HepG2 (cell line): ENCODE results near the gene MPZL3. TPM values are rescaled to one million over a fixed set of nuclear protein-coding genes. Genes with fewer than 3 reads are reported as not detected.

Source experiments
- ATAC-seq: fragments of 200-7000 bp; cut with Tn5 transposase; 3 replicates; pipeline ENCODE4 v1.9.1; 2020; ENCODE audit warnings: mild to moderate bottlenecking, moderate library complexity
- BruUV-seq: library from RNA; stranded (reverse); fragments of 400-500 nt; replicated peaks from 2 replicates; lab custom pipeline; 2021; lab: Mats Ljungman, UMichigan
- CTCF ChIA-PET: fragments of 300-600 bp; formaldehyde crosslinking; extraction: SDS; loops from one replicate; lab custom pipeline; 2021; ENCODE audit warnings: low total read pairs, inconsistent platforms, low intra/inter-chr PET ratio; lab: Yijun Ruan, JAX
- POLR2A ChIA-PET: fragments of 350-600 bp; sonication (Branson Sonifier 250); formaldehyde crosslinking; loops from one replicate; lab custom pipeline; 2020; ENCODE audit warnings: antibody characterized with exemption, inconsistent platforms; lab: Yijun Ruan, JAX
- DNase-seq: peaks from one replicate; pipeline ENCODE4 v3.0.0-alpha.2; 2015; ENCODE audit warnings: low spot score
- FAIRE-seq: peaks from 3 replicates; lab custom pipeline; 2011; peaks lifted over from hg19 to GRCh38; lab: Jason Lieb, UNC
- H2AFZ ChIP-seq: one replicate; pipeline ENCODE4 v1.6.1; 2011; ENCODE audit warnings: low read length, inconsistent platforms
- H3K27ac ChIP-seq: fragments of 300-600 bp; 3 replicates; pipeline ENCODE4 v1.8.0; 2011; ENCODE audit warnings: mixed run types, mild to moderate bottlenecking, mixed read lengths, low read length, inconsistent platforms; ENCODE audit not compliant: insufficient read depth; ENCODE audit errors: extremely low read length
- H3K27me3 ChIP-seq, 2 experiments: fragments of 200-600 bp in 1 of 2; 2 replicates in 1 of 2; 3 replicates in 1 of 2; pipeline versions ENCODE4 v1.6.0 to v1.8.0; 2011; ENCODE audit warnings: low read length in 2 of 2, mild to moderate bottlenecking in 2 of 2, moderate library complexity in 2 of 2, inconsistent platforms in 1 of 2; ENCODE audit not compliant: insufficient read depth in 2 of 2, control insufficient read depth in 1 of 2
- H3K36me3 ChIP-seq, 2 experiments: fragments of 200-600 bp in 1 of 2; replicated peaks in 1 of 2; 2 replicates in 1 of 2; 3 replicates in 1 of 2; pipeline versions ENCODE4 v1.5.1 to v1.8.0; 2011; ENCODE audit warnings: low read length in 2 of 2, inconsistent platforms in 1 of 2; ENCODE audit not compliant: insufficient read depth in 2 of 2, control insufficient read depth in 1 of 2
- H3K4me1 ChIP-seq: 2 replicates; pipeline ENCODE4 v1.5.1; 2012; ENCODE audit warnings: low read length, inconsistent platforms; ENCODE audit not compliant: insufficient read depth
- H3K4me2 ChIP-seq: 2 replicates; pipeline ENCODE4 v1.6.0; 2011; ENCODE audit warnings: low read depth, low read length, inconsistent platforms
- H3K4me3 ChIP-seq, 3 experiments: fragments of 200-600 bp in 1 of 3; sonication (generic), shearing (Covaris generic) in 1 of 3; replicated peaks in 1 of 3; 2 replicates each; pipeline ENCODE4 v1.5.1; 2011 to 2016; ENCODE audit warnings: low read length in 3 of 3, inconsistent platforms in 2 of 3, low read depth in 2 of 3, mild to moderate bottlenecking in 2 of 3, control low read depth in 1 of 3, mixed read lengths in 1 of 3; ENCODE audit not compliant: insufficient read depth in 1 of 3
- H3K79me2 ChIP-seq: one replicate; pipeline ENCODE4 v1.6.1; 2011; ENCODE audit warnings: low read length, inconsistent platforms; ENCODE audit not compliant: insufficient read depth
- H3K9ac ChIP-seq: 2 replicates; pipeline ENCODE4 v1.6.0; 2011; ENCODE audit warnings: mild to moderate bottlenecking, low read depth, low read length, inconsistent platforms; ENCODE audit not compliant: insufficient read depth
- H3K9me3 ChIP-seq: 2 replicates; pipeline ENCODE4 v1.5.1; 2012; ENCODE audit warnings: mild to moderate bottlenecking, low read length
- H4K20me1 ChIP-seq: 2 replicates; pipeline ENCODE4 v1.6.0; 2011; ENCODE audit warnings: inconsistent platforms, mild to moderate bottlenecking, low read length, moderate library complexity; ENCODE audit not compliant: insufficient read depth
- AGO1 ChIP-seq: fragments of 200-400 bp; formaldehyde crosslinking; IDR thresholded peaks from 2 replicates; pipeline ENCODE4 v1.6.1; 2017; ENCODE audit warnings: mild to moderate bottlenecking, low read depth, low read length, moderate library complexity; ENCODE audit not compliant: poor library complexity, severe bottlenecking
- CBFB ChIP-seq: sonication (generic); formaldehyde crosslinking; IDR thresholded peaks from 2 replicates; pipeline ENCODE4 v1.4.0; 2020; ENCODE audit warnings: missing genetic modification reagents
- CEBPB ChIP-seq: IDR thresholded peaks from 2 replicates; pipeline ENCODE4 v1.6.1; 2011; ENCODE audit warnings: low read depth, low read length, improper control_type of control experiment, borderline replicate concordance
- CEBPG ChIP-seq: IDR thresholded peaks from 2 replicates; pipeline ENCODE4 v1.6.1; 2016
- GZF1 ChIP-seq: sonication (generic); formaldehyde crosslinking; IDR thresholded peaks from 2 replicates; pipeline ENCODE4 v1.5.1; 2020; ENCODE audit warnings: mild to moderate bottlenecking, missing genetic modification reagents
- NFYC ChIP-seq: IDR thresholded peaks from 2 replicates; pipeline ENCODE4 v1.6.1; 2016; ENCODE audit warnings: missing genetic modification reagents, missing compliant biosample characterization
- PBX2 ChIP-seq: IDR thresholded peaks from 2 replicates; pipeline ENCODE4 v1.6.1; 2016; ENCODE audit warnings: control low read depth
- SMAD3 ChIP-seq: sonication (generic); formaldehyde crosslinking; IDR thresholded peaks from 2 replicates; pipeline ENCODE4 v1.4.0; 2020; ENCODE audit warnings: missing genetic modification reagents
- ZMYM3 ChIP-seq: sonication (generic); formaldehyde crosslinking; IDR thresholded peaks from 2 replicates; pipeline ENCODE4 v1.5.1; 2020; ENCODE audit warnings: mild to moderate bottlenecking, missing genetic modification reagents
- ZNF333 ChIP-seq: sonication (generic); formaldehyde crosslinking; IDR thresholded peaks from 2 replicates; pipeline ENCODE4 v1.4.0; 2020; ENCODE audit warnings: mild to moderate bottlenecking, missing genetic modification reagents, borderline replicate concordance
- ZNF33B ChIP-seq: sonication (generic); formaldehyde crosslinking; IDR thresholded peaks from 2 replicates; pipeline ENCODE4 v1.5.1; 2020; ENCODE audit warnings: mild to moderate bottlenecking, missing genetic modification reagents
- ZNF468 ChIP-seq: sonication (generic); formaldehyde crosslinking; IDR thresholded peaks from 2 replicates; pipeline ENCODE4 v1.8.0; 2022; ENCODE audit warnings: mild to moderate bottlenecking, moderate library complexity, missing genetic modification reagents
- ZNF800 ChIP-seq: sonication (generic); formaldehyde crosslinking; IDR thresholded peaks from 2 replicates; pipeline ENCODE4 v1.4.0; 2020; ENCODE audit warnings: missing genetic modification reagents
- WGBS: methylation state at CpG from one replicate; pipeline ENCODE4 v1.1.6; 2017; ENCODE audit warnings: low lambda C conversion rate; 5-methylcytosine and 5-hydroxymethylcytosine counted together
- in situ Hi-C: cut with HindIII; loops from 2 replicates; pipeline ENCODE4 v1.10.0; 2017; ENCODE audit warnings: low pct_unique_long_range_greater_than_20kb; ENCODE audit not compliant: extremely low pct_ligation_motif_present
- intact Hi-C: fragments of 100-400 bp; cut with micrococcal nuclease; formaldehyde crosslinking; loops from one replicate; pipeline ENCODE4 v1.10.0; 2022; ENCODE audit not compliant: unreplicated experiment
- polyA plus RNA-seq, 8 experiments: library from polyadenylated mRNA; depleted of rRNA in 3 of 8; stranded (reverse) in 7 of 8; unstranded in 1 of 8; fragments of >200 nt; fragmentation: Illumina TruSeq in 4 of 8; extraction: Trizol in 4 of 8; gene quantifications; 2 replicates each; pipeline versions ENCODE4 v1.2.1 to v1.2.3, GENCODE V29; 2011 to 2016; ENCODE audit warnings: low read depth in 4 of 8, missing spikeins in 1 of 8, mixed read lengths in 1 of 8; ENCODE audit not compliant: insufficient read depth in 1 of 8
- total RNA-seq, 5 experiments: library from RNA; depleted of rRNA; stranded (reverse); fragments of >200 nt; fragmentation: Illumina TruSeq; extraction: Trizol; gene quantifications; 2 replicates each; pipeline ENCODE4 v1.2.3, GENCODE V29; 2016; ENCODE audit warnings: low read depth in 1 of 5
- TF ChIP-seq, protein P1 (sequence below): sonication (generic); formaldehyde crosslinking; IDR thresholded peaks from 2 replicates; pipeline ENCODE4 v1.5.1; 2020; ENCODE audit warnings: mild to moderate bottlenecking, missing genetic modification reagents, borderline replicate concordance
- TF ChIP-seq, protein P2 (sequence below): sonication (generic); formaldehyde crosslinking; IDR thresholded peaks from 2 replicates; pipeline ENCODE4 v1.4.0; 2020; ENCODE audit warnings: missing genetic modification reagents

MPZL3 gene
- total and polyA plus RNA-seq, 2 of the 13 experiments (the other 11 are each of a cell fraction or from before 2014, with no cell fraction given) = 5.3 to 9.3 TPM

GRCh38 chr11:118215765-118216164 is 36.4 kb downstream of the MPZL3 start:
- Histone ChIP-seq H3K36me3 (no peaks in the 10 kb centered on the region), H3K9ac (no peak overlapping the region), H4K20me1 (no peaks in the 10 kb centered on the region), H3K9me3 (no peaks in the 10 kb centered on the region), H3K27me3 (no peaks in the 10 kb centered on the region), H3K4me1 (peaks cover 75% of the 10 kb centered on the region), H2AFZ (no peak overlapping the region), H3K79me2 (no peaks in the 10 kb centered on the region), H3K27ac (no peak overlapping the region), H3K4me2 (no peak overlapping the region), H3K4me3 (no peak overlapping the region)
- no TSS peak for BruUV-seq
- WGBS = 99% methylated on average over 7 of the region's 7 CpGs
- ATAC-seq = no peak
- no peak for FAIRE-seq
- DNase-seq = no peak
- intact Hi-C loops = no loop called here
- POLR2A ChIA-PET = interaction anchor here (1.0 kb wide), 1 partner anchor 48 kb away, joined by 4 read pairs; the partner anchor contains the start of gene MPZL2
- CTCF ChIA-PET = no interaction called here
- in situ Hi-C loops = no loop called here
- TF ChIP-seq SMAD3 (CRISPR knock-in tag) (no peak), ZMYM3 (CRISPR knock-in tag) (no peak), PBX2 (CRISPR knock-in tag) (no peak), AGO1 (no peak), ZNF800 (CRISPR knock-in tag) (no peak), ZNF333 (CRISPR knock-in tag) (no peak), CBFB (CRISPR knock-in tag) (no peak), ZNF468 (no peak), CEBPG (CRISPR knock-in tag) (no peak), CEBPB (no peak), GZF1 (CRISPR knock-in tag) (no peak), NFYC (no peak), ZNF33B (CRISPR knock-in tag) (no peak)
- TF ChIP-seq, protein P1, sequence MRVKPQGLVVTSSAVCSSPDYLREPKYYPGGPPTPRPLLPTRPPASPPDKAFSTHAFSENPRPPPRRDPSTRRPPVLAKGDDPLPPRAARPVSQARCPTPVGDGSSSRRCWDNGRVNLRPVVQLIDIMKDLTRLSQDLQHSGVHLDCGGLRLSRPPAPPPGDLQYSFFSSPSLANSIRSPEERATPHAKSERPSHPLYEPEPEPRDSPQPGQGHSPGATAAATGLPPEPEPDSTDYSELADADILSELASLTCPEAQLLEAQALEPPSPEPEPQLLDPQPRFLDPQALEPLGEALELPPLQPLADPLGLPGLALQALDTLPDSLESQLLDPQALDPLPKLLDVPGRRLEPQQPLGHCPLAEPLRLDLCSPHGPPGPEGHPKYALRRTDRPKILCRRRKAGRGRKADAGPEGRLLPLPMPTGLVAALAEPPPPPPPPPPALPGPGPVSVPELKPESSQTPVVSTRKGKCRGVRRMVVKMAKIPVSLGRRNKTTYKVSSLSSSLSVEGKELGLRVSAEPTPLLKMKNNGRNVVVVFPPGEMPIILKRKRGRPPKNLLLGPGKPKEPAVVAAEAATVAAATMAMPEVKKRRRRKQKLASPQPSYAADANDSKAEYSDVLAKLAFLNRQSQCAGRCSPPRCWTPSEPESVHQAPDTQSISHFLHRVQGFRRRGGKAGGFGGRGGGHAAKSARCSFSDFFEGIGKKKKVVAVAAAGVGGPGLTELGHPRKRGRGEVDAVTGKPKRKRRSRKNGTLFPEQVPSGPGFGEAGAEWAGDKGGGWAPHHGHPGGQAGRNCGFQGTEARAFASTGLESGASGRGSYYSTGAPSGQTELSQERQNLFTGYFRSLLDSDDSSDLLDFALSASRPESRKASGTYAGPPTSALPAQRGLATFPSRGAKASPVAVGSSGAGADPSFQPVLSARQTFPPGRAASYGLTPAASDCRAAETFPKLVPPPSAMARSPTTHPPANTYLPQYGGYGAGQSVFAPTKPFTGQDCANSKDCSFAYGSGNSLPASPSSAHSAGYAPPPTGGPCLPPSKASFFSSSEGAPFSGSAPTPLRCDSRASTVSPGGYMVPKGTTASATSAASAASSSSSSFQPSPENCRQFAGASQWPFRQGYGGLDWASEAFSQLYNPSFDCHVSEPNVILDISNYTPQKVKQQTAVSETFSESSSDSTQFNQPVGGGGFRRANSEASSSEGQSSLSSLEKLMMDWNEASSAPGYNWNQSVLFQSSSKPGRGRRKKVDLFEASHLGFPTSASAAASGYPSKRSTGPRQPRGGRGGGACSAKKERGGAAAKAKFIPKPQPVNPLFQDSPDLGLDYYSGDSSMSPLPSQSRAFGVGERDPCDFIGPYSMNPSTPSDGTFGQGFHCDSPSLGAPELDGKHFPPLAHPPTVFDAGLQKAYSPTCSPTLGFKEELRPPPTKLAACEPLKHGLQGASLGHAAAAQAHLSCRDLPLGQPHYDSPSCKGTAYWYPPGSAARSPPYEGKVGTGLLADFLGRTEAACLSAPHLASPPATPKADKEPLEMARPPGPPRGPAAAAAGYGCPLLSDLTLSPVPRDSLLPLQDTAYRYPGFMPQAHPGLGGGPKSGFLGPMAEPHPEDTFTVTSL = no peak
- TF ChIP-seq, protein P2, sequence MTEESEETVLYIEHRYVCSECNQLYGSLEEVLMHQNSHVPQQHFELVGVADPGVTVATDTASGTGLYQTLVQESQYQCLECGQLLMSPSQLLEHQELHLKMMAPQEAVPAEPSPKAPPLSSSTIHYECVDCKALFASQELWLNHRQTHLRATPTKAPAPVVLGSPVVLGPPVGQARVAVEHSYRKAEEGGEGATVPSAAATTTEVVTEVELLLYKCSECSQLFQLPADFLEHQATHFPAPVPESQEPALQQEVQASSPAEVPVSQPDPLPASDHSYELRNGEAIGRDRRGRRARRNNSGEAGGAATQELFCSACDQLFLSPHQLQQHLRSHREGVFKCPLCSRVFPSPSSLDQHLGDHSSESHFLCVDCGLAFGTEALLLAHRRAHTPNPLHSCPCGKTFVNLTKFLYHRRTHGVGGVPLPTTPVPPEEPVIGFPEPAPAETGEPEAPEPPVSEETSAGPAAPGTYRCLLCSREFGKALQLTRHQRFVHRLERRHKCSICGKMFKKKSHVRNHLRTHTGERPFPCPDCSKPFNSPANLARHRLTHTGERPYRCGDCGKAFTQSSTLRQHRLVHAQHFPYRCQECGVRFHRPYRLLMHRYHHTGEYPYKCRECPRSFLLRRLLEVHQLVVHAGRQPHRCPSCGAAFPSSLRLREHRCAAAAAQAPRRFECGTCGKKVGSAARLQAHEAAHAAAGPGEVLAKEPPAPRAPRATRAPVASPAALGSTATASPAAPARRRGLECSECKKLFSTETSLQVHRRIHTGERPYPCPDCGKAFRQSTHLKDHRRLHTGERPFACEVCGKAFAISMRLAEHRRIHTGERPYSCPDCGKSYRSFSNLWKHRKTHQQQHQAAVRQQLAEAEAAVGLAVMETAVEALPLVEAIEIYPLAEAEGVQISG = no peak
